ENCODE data around the gene LMAN2.

The LMAN2 gene

GRCh38 chr5:177300236-177300880, 51.1 kb downstream of the LMAN2 start (continued):
- no peak for TF ChIP-seq ZNF157 (tag by site-specific recombination; IDR thresholded peaks at IDR 0.05)
- TF ChIP-seq ZSCAN18 (tag by site-specific recombination; IDR thresholded peaks at IDR 0.05) = no peak
- TF ChIP-seq ZNF48 (tag by site-specific recombination; IDR thresholded peaks at IDR 0.05) = no peak
- TF ChIP-seq ZNF518A (tag by site-specific recombination; conservative IDR thresholded peaks at IDR 0.05; ENCODE audit: low read depth) = no peak
- no peak for TF ChIP-seq ZSCAN30 (tag by site-specific recombination; IDR thresholded peaks at IDR 0.05)
- TF ChIP-seq ZNF398 (tag by site-specific recombination; IDR thresholded peaks at IDR 0.05) = peak; percentile 69
- TF ChIP-seq ZNF701 (tag by site-specific recombination; IDR thresholded peaks at IDR 0.05) = no peak
- TF ChIP-seq ZNF560 (tag by site-specific recombination; IDR thresholded peaks at IDR 0.05; ENCODE audit: borderline replicate concordance) = no peak
- TF ChIP-seq ZBTB21 (tag by site-specific recombination; IDR thresholded peaks at IDR 0.05) = no peak
- no peak for TF ChIP-seq ZNF561 (tag by site-specific recombination; IDR thresholded peaks at IDR 0.05; ENCODE audit: borderline replicate concordance)
- TF ChIP-seq ZNF692 (tag by site-specific recombination; IDR thresholded peaks at IDR 0.05) = no peak
- TF ChIP-seq ZNF18 (tag by site-specific recombination; IDR thresholded peaks at IDR 0.05) = no peak
- TF ChIP-seq ZNF112 (tag by site-specific recombination; IDR thresholded peaks at IDR 0.05) = no peak
- TF ChIP-seq OVOL3 (tag by site-specific recombination; IDR thresholded peaks at IDR 0.05) = no peak
- TF ChIP-seq KLF9 (tag by site-specific recombination; IDR thresholded peaks at IDR 0.05; ENCODE audit: low read depth) = no peak
- TF ChIP-seq ZNF2 (tag by site-specific recombination; IDR thresholded peaks at IDR 0.05) = peak; percentile 29; the same call in 1 of the 2 replicates
- no peak for TF ChIP-seq ZNF626 (tag by site-specific recombination; IDR thresholded peaks at IDR 0.05)
- TF ChIP-seq ZSCAN16 (tag by site-specific recombination; IDR thresholded peaks at IDR 0.05) = no peak
- TF ChIP-seq ZNF394 (tag by site-specific recombination; IDR thresholded peaks at IDR 0.05; ENCODE audit: borderline replicate concordance) = no peak
- no peak for TF ChIP-seq MEIS1 (CRISPR knock-in tag; IDR thresholded peaks at IDR 0.05; ENCODE audit: borderline replicate concordance)
- TF ChIP-seq ZNF223 (tag by site-specific recombination; IDR thresholded peaks at IDR 0.05) = no peak
- no peak for TF ChIP-seq ZNF169 (tag by site-specific recombination; IDR thresholded peaks at IDR 0.05)
- no peak for TF ChIP-seq ZNF837 (tag by site-specific recombination; IDR thresholded peaks at IDR 0.05)
- TF ChIP-seq ZFP41 (tag by site-specific recombination; IDR thresholded peaks at IDR 0.05; ENCODE audit: borderline replicate concordance) = no peak
- TF ChIP-seq ZXDB (tag by site-specific recombination; IDR thresholded peaks at IDR 0.05) = 0 out of 2 replicates have a peak, but pooled peaks have one; percentile 39
- no peak for TF ChIP-seq ZNF664 (tag by site-specific recombination; IDR thresholded peaks at IDR 0.05)
- TF ChIP-seq ZEB2 (tag by site-specific recombination; IDR thresholded peaks at IDR 0.05) = peak; percentile 14; the same call in 1 of the 2 replicates
- TF ChIP-seq ZNF76 (tag by site-specific recombination; IDR thresholded peaks at IDR 0.05; ENCODE audit: borderline replicate concordance, low read depth) = no peak
- TF ChIP-seq ZNF768 (tag by site-specific recombination; IDR thresholded peaks at IDR 0.05) = no peak
- TF ChIP-seq FEZF1 (tag by site-specific recombination; IDR thresholded peaks at IDR 0.05) = no peak
